HEK293T (cell line): ENCODE data around the gene BCL11A.

Experiments used
- CTCF ChIA-PET: fragments of 350-600 bp; formaldehyde crosslinking; extraction: SDS; loops from one replicate; lab custom pipeline; 2021; ENCODE audit warnings: antibody characterized with exemption, inconsistent platforms; lab: Yijun Ruan, JAX
- POLR2A ChIA-PET: fragments of 350-600 bp; formaldehyde crosslinking; extraction: SDS; loops from one replicate; lab custom pipeline; 2020; ENCODE audit warnings: antibody characterized with exemption, inconsistent platforms; lab: Yijun Ruan, JAX
- DNase-seq: peaks from one replicate; pipeline ENCODE4 v3.0.0; 2012; ENCODE audit warnings: mixed read lengths; ENCODE audit errors: extremely low spot score
- ARNT ChIP-seq: fragments of 450-650 bp; IDR thresholded peaks from 2 replicates; pipeline ENCODE4 v1.6.1; 2017; ENCODE audit warnings: mild to moderate bottlenecking
- BHLHE40 ChIP-seq: fragments of 450-650 bp; IDR thresholded peaks from 2 replicates; pipeline ENCODE4 v1.6.1; 2016; ENCODE audit warnings: mild to moderate bottlenecking, moderate library complexity, borderline replicate concordance
- CTBP1 ChIP-seq: fragments of 450-650 bp; IDR thresholded peaks from 2 replicates; pipeline ENCODE4 v1.6.1; 2016; ENCODE audit warnings: borderline replicate concordance
- ELF4 ChIP-seq: fragments of 450-650 bp; IDR thresholded peaks from 2 replicates; pipeline ENCODE4 v1.6.1; 2017; ENCODE audit warnings: antibody characterized with exemption
- FOXA1 ChIP-seq: fragments of 450-650 bp; IDR thresholded peaks from 2 replicates; pipeline ENCODE4 v1.6.1; 2016; ENCODE audit warnings: mild to moderate bottlenecking
- FOXK2 ChIP-seq: fragments of 450-650 bp; IDR thresholded peaks from 2 replicates; pipeline ENCODE4 v1.6.1; 2016; ENCODE audit warnings: mild to moderate bottlenecking
- FOXM1 ChIP-seq: fragments of 450-650 bp; IDR thresholded peaks from 2 replicates; pipeline ENCODE4 v1.6.1; 2017; ENCODE audit warnings: mild to moderate bottlenecking, borderline replicate concordance
- HDGF ChIP-seq: fragments of 450-650 bp; IDR thresholded peaks from 2 replicates; pipeline ENCODE4 v1.6.1; 2017; ENCODE audit warnings: antibody characterized with exemption, borderline replicate concordance
- L3MBTL2 ChIP-seq: fragments of 450-650 bp; conservative IDR thresholded peaks from 2 replicates; pipeline ENCODE4 v1.6.1; 2016; ENCODE audit warnings: mild to moderate bottlenecking
- LEF1 ChIP-seq: fragments of 450-650 bp; IDR thresholded peaks from 2 replicates; pipeline ENCODE4 v1.6.1; 2017; ENCODE audit warnings: mild to moderate bottlenecking, borderline replicate concordance
- NFRKB ChIP-seq: fragments of 450-650 bp; IDR thresholded peaks from 2 replicates; pipeline ENCODE4 v1.6.1; 2016; ENCODE audit warnings: mild to moderate bottlenecking, moderate library complexity
- PKNOX1 ChIP-seq: fragments of 450-650 bp; IDR thresholded peaks from 2 replicates; pipeline ENCODE4 v1.6.1; 2016
- SP1 ChIP-seq: fragments of 450-650 bp; IDR thresholded peaks from 2 replicates; pipeline ENCODE4 v1.6.1; 2017
- SUZ12 ChIP-seq: fragments of 450-650 bp; IDR thresholded peaks from 2 replicates; pipeline ENCODE4 v1.6.1; 2016; ENCODE audit warnings: mild to moderate bottlenecking
- TARDBP ChIP-seq: fragments of 450-650 bp; IDR thresholded peaks from 2 replicates; pipeline ENCODE4 v1.6.1; 2016
- ZNF384 ChIP-seq: fragments of 450-650 bp; IDR thresholded peaks from 2 replicates; pipeline ENCODE4 v1.6.1; 2016

Gene BCL11A

GRCh38 chr2:60550984-60551239 lies 2.5 kb downstream of the BCL11A start:
- POLR2A ChIA-PET = interaction anchor here (0.5 to 3.2 kb wide), 11 partner anchors 9 to 111 kb away, joined by 3 to 11 read pairs (median 3); no protein-coding TSS in a partner anchor
- DNase-seq = no peak
- TF ChIP-seq LEF1 = no peak
- CTCF ChIA-PET = interaction anchor here (0.8 to 1.7 kb wide), 4 partner anchors 10 to 165 kb away, joined by 5 to 9 read pairs (median 5); no protein-coding TSS in a partner anchor

GRCh38 chr2:60550178-60550983 lies 3.1 kb downstream of the BCL11A start:
- TF ChIP-seq ZNF384 (no peak), FOXM1 (peak; percentile 87), ARNT (no peak), CTBP1 (0 out of 2 replicates have a peak, but pooled peaks have one; percentile 35), ELF4 (no peak)
- ChIA-PET CTCF (interaction anchor here (0.5 to 1.7 kb wide), 18 partner anchors 8 to 473 kb away, joined by 3 to 9 read pairs (median 4); no protein-coding TSS in a partner anchor), POLR2A (interaction anchor here (0.5 to 3.2 kb wide), 16 partner anchors 9 to 1271 kb away, joined by 3 to 11 read pairs (median 3); no protein-coding TSS in a partner anchor)
- DNase-seq = peak; percentile 61

GRCh38 chr2:60549928-60550177 lies 3.6 kb downstream of the BCL11A start:
- DNase-seq = no peak
- TF ChIP-seq FOXM1 (no peak), FOXK2 (no peak), SUZ12 (no peak), LEF1 (no peak), SP1 (no peak), HDGF (no peak), ZNF384 (no peak), BHLHE40 (no peak), ELF4 (no peak), CTBP1 (no peak), L3MBTL2 (no peak), FOXA1 (no peak), NFRKB (no peak), TARDBP (no peak), PKNOX1 (no peak), ARNT (no peak)
- ChIA-PET POLR2A (interaction anchor here (0.6 to 3.2 kb wide), 6 partner anchors 10 to 1271 kb away, joined by 3 to 11 read pairs (median 3); no protein-coding TSS in a partner anchor), CTCF (interaction anchor here (0.6 to 1.7 kb wide), 16 partner anchors 8 to 472 kb away, joined by 3 to 9 read pairs (median 4); no protein-coding TSS in a partner anchor)

GRCh38 chr2:60549238-60549927 lies 4.1 kb downstream of the BCL11A start:
- CTCF ChIA-PET = interaction anchor here (0.6 to 1.7 kb wide), 12 partner anchors 10 to 298 kb away, joined by 3 to 9 read pairs (median 4); no protein-coding TSS in a partner anchor
- TF ChIP-seq CTBP1 = no peak
- TF ChIP-seq BHLHE40 = no peak
- peak; percentile 82 for TF ChIP-seq L3MBTL2
- no peak for TF ChIP-seq NFRKB
- TF ChIP-seq FOXM1 = no peak
- no peak for TF ChIP-seq TARDBP
- DNase-seq = no peak
- POLR2A ChIA-PET = interaction anchor here (0.8 to 3.2 kb wide), 3 partner anchors 10 to 17 kb away, joined by 3 to 11 read pairs (median 8); no protein-coding TSS in a partner anchor

- no peak for DNase-seq
- ChIA-PET POLR2A (no interaction called here), CTCF (interaction anchor here (1.6 kb wide), 1 partner anchor 14 kb away, joined by 4 read pairs; no protein-coding TSS in a partner anchor)
- TF ChIP-seq FOXA1 (no peak), FOXM1 (no peak), BHLHE40 (no peak)
Observed at GRCh38 chr2:60548845-60549237, 4.6 kb downstream of the BCL11A start.

GRCh38 chr2:60548311-60548710 lies 5.1 kb downstream of the BCL11A start:
- POLR2A ChIA-PET = no interaction called here
- TF ChIP-seq FOXM1 = no peak
- no peak for TF ChIP-seq HDGF
- CTCF ChIA-PET = no interaction called here

GRCh38 chr2:60547841-60548240 lies 5.6 kb downstream of the BCL11A start:
- POLR2A ChIA-PET = no interaction called here
- TF ChIP-seq SUZ12 (no peak), ARNT (no peak), ZNF384 (no peak), TARDBP (no peak), SP1 (no peak), FOXA1 (no peak), FOXM1 (no peak), NFRKB (no peak), CTBP1 (no peak), PKNOX1 (no peak), L3MBTL2 (no peak), FOXK2 (no peak), HDGF (no peak)
- no peak for DNase-seq
- CTCF ChIA-PET = no interaction called here

More at GRCh38 chr2:60548311-60548710, 5.1 kb downstream of the BCL11A start:
- no peak for DNase-seq
